Glutamatergic neuron (in vitro differentiated cells): ENCODE results near the gene OVCA2. TPM values are rescaled to one million over a fixed set of nuclear protein-coding genes. Genes with fewer than 3 reads are reported as not detected.

ENCODE experiments used
- DNase-seq: peaks from one replicate; pipeline ENCODE4 v3.0.0; 2022
- H3K27ac Mint-ChIP-seq: one replicate; pipeline ENCODE4 v1.8.0; 2020; ENCODE audit warnings: mild to moderate bottlenecking, mixed read lengths, inconsistent platforms; ENCODE audit not compliant: unreplicated experiment
- H3K27me3 Mint-ChIP-seq: one replicate; pipeline ENCODE4 v1.8.0; 2020; ENCODE audit warnings: mild to moderate bottlenecking, moderate library complexity, mixed read lengths, inconsistent platforms; ENCODE audit not compliant: unreplicated experiment
- H3K36me3 Mint-ChIP-seq: one replicate; pipeline ENCODE4 v1.8.0; 2020; ENCODE audit warnings: mild to moderate bottlenecking, mixed read lengths, inconsistent platforms; ENCODE audit not compliant: unreplicated experiment
- H3K4me1 Mint-ChIP-seq: one replicate; pipeline ENCODE4 v1.8.0; 2020; ENCODE audit warnings: mild to moderate bottlenecking, low read depth, mixed read lengths, inconsistent platforms; ENCODE audit not compliant: unreplicated experiment
- H3K4me3 Mint-ChIP-seq: one replicate; pipeline ENCODE4 v1.8.0; 2020; ENCODE audit warnings: mild to moderate bottlenecking, mixed read lengths, inconsistent platforms; ENCODE audit not compliant: unreplicated experiment
- H3K9me3 Mint-ChIP-seq: one replicate; pipeline ENCODE4 v1.8.0; 2020; ENCODE audit warnings: mild to moderate bottlenecking, moderate library complexity, mixed read lengths, inconsistent platforms; ENCODE audit not compliant: unreplicated experiment
- CTCF ChIP-seq: fragments of 200-600 bp; sonication (generic); IDR thresholded peaks from one replicate; pipeline ENCODE4 v1.5.0; 2021; ENCODE audit not compliant: partially characterized antibody, unreplicated experiment
- total RNA-seq: library from RNA; stranded (reverse); fragmentation: NEBNext Ultra II Directional; extraction: Animal tissue kit (Norgen Biotek cat#: 25700); gene quantifications from one replicate; pipeline ENCODE4 v1.2.1, GENCODE V29; 2021; ENCODE audit not compliant: unreplicated experiment

OVCA2 gene
- total RNA-seq, 1 donor from 2014 or later, result 16.3 TPM

GRCh38 chr17:2081564-2081963 is 39.7 kb downstream of the OVCA2 start:
- Mint-ChIP-seq H3K4me3 (peak overlapping the region; percentile 50), H3K27ac (peak overlapping the region; percentile 60), H3K9me3 (peaks cover 7% of the 10 kb centered on the region), H3K27me3 (peaks cover 3% of the 10 kb centered on the region), H3K4me1 (peaks cover 46% of the 10 kb centered on the region), H3K36me3 (peaks cover 5% of the 10 kb centered on the region)
- TF ChIP-seq CTCF, result no peak
- no peak for DNase-seq

- no peak for TF ChIP-seq CTCF
- Mint-ChIP-seq H3K27ac (peak overlapping the region; percentile 60), H3K36me3 (peaks cover 5% of the 10 kb centered on the region)
Observed at GRCh38 chr17:2082003-2082781, 40.4 kb downstream of the OVCA2 start.

GRCh38 chr17:2083613-2084035 is 41.8 kb downstream of the OVCA2 start:
- TF ChIP-seq CTCF, result no peak
- Mint-ChIP-seq H3K9me3 (peaks cover under 1% of the 10 kb centered on the region), H3K36me3 (peaks cover 5% of the 10 kb centered on the region), H3K4me3 (peak overlapping the region; percentile 59), H3K27ac (peak overlapping the region; percentile 89), H3K27me3 (peaks cover 3% of the 10 kb centered on the region), H3K4me1 (peaks cover 45% of the 10 kb centered on the region)
- DNase-seq, result no peak

More at GRCh38 chr17:2082003-2082781, 40.4 kb downstream of the OVCA2 start:
- no peak for DNase-seq
- H3K4me1 Mint-ChIP-seq, result peaks cover 46% of the 10 kb centered on the region
- peaks cover 3% of the 10 kb centered on the region for H3K9me3 Mint-ChIP-seq
- H3K27me3 Mint-ChIP-seq, result peaks cover 3% of the 10 kb centered on the region
- peak overlapping the region; percentile 50 for H3K4me3 Mint-ChIP-seq

- Mint-ChIP-seq H3K4me1 (peaks cover 50% of the 10 kb centered on the region), H3K36me3 (peaks cover 2% of the 10 kb centered on the region), H3K4me3 (peak overlapping the region; percentile 22), H3K27me3 (peaks cover 4% of the 10 kb centered on the region), H3K27ac (peak overlapping the region; percentile 89), H3K9me3 (no peaks in the 10 kb centered on the region)
- peak; percentile 53 for DNase-seq
- TF ChIP-seq CTCF, result no peak
Observed at GRCh38 chr17:2084036-2084765, 42.4 kb downstream of the OVCA2 start.
